ENCODE results near the gene STEAP2. TPM values are rescaled to one million over a fixed set of nuclear protein-coding genes. Genes with fewer than 3 reads are reported as not detected.
A peak's percentile ranks its signal among the peaks of the same experiment; 100 is the strongest.

STEAP2 gene
- polyA plus RNA-seq, 3 donors: not detected

- no peak for DNase-seq
- no peak overlapping the region for H3K4me2 ChIP-seq (replicated peaks; ENCODE audit: extremely low read depth, low read length, poor library complexity, severe bottlenecking)
- TF ChIP-seq CTCF (IDR thresholded peaks at IDR 0.05): no peak
- H3K9ac ChIP-seq (ENCODE audit: insufficient read depth, low read length, poor library complexity, severe bottlenecking): no peak overlapping the region
- intact Hi-C loops (cut with micrococcal nuclease): no loop called here
- no peaks in the 10 kb centered on the region for H4K20me1 ChIP-seq (ENCODE audit: insufficient read depth, low read length)
- no peaks in the 10 kb centered on the region for H3K27me3 ChIP-seq (ENCODE audit: control insufficient read depth in 2 of 2, insufficient read depth in 2 of 2, low read length in 2 of 2)
- peaks cover 14 to 16% of the 10 kb centered on the region in 2 donors for H3K9me3 ChIP-seq (replicated peaks in 1 of 2; ENCODE audit: control insufficient read depth in 1 of 2, insufficient read depth in 1 of 2, low read length in 2 of 2)
- Mint-ChIP-seq H3K4me1 (no peaks in the 10 kb centered on the region), H3K27me3 (ENCODE audit: low read depth in 3 of 3) (no peaks in the 10 kb centered on the region), H3K36me3 (no peaks in the 10 kb centered on the region), H3K9me3 (peaks cover 3 to 24% (median 13%) of the 10 kb centered on the region in 7 donors), H3K27ac (no peak overlapping the region), H3K4me3 (no peak overlapping the region)
- H3K27ac ChIP-seq (ENCODE audit: low read depth in 1 of 2, low read length in 2 of 2): no peak overlapping the region
- H2AFZ ChIP-seq (ENCODE audit: insufficient read depth, low read depth, low read length, poor library complexity, severe bottlenecking): no peak overlapping the region
- no peak overlapping the region for H3K4me3 ChIP-seq (replicated peaks in 1 of 3; ENCODE audit: low read depth in 2 of 3, low read length in 3 of 3)
- no peaks in the 10 kb centered on the region for H3K36me3 ChIP-seq (replicated peaks in 1 of 2; ENCODE audit: control insufficient read depth in 1 of 2, insufficient read depth in 2 of 2, low read length in 2 of 2)
- H3K4me1 ChIP-seq (ENCODE audit: control insufficient read depth in 1 of 2, insufficient read depth in 2 of 2, low read length in 2 of 2): no peaks in the 10 kb centered on the region
- H3K79me2 ChIP-seq (ENCODE audit: insufficient read depth, low read length): no peaks in the 10 kb centered on the region
These were observed 20.5 kb upstream of the STEAP2 start for GRCh38 chr7:90190995-90191394.

- Histone ChIP-seq H3K4me1 (ENCODE audit: control insufficient read depth in 1 of 2, insufficient read depth in 2 of 2, low read length in 2 of 2) (no peaks in the 10 kb centered on the region), H4K20me1 (ENCODE audit: insufficient read depth, low read length) (no peaks in the 10 kb centered on the region), H3K9me3 (replicated peaks in 1 of 2; ENCODE audit: control insufficient read depth in 1 of 2, insufficient read depth in 1 of 2, low read length in 2 of 2) (peaks cover 14 to 16% of the 10 kb centered on the region in 2 donors), H3K79me2 (ENCODE audit: insufficient read depth, low read length) (no peaks in the 10 kb centered on the region), H3K27ac (ENCODE audit: low read depth in 1 of 2, low read length in 2 of 2) (no peak overlapping the region), H3K4me2 (replicated peaks; ENCODE audit: extremely low read depth, low read length, poor library complexity, severe bottlenecking) (no peak overlapping the region), H3K9ac (ENCODE audit: insufficient read depth, low read length, poor library complexity, severe bottlenecking) (no peak overlapping the region), H3K36me3 (replicated peaks in 1 of 2; ENCODE audit: control insufficient read depth in 1 of 2, insufficient read depth in 2 of 2, low read length in 2 of 2) (no peaks in the 10 kb centered on the region), H2AFZ (ENCODE audit: insufficient read depth, low read depth, low read length, poor library complexity, severe bottlenecking) (no peak overlapping the region), H3K4me3 (replicated peaks in 1 of 3; ENCODE audit: low read depth in 2 of 3, low read length in 3 of 3) (no peak overlapping the region), H3K27me3 (ENCODE audit: control insufficient read depth in 2 of 2, insufficient read depth in 2 of 2, low read length in 2 of 2) (no peaks in the 10 kb centered on the region)
- DNase-seq: no peak
- Mint-ChIP-seq H3K27ac (no peak overlapping the region), H3K4me3 (peak overlapping the region in 1 of 2 donors; percentile 3), H3K9me3 (peaks cover 3 to 24% (median 13%) of the 10 kb centered on the region in 7 donors), H3K27me3 (ENCODE audit: low read depth in 3 of 3) (no peaks in the 10 kb centered on the region), H3K4me1 (no peaks in the 10 kb centered on the region), H3K36me3 (no peaks in the 10 kb centered on the region)
- no CpG with 5 or more reads among the region's 1 CpG for WGBS (ENCODE audit: insufficient coverage)
- intact Hi-C loops (cut with micrococcal nuclease): no loop called here
- no peak for TF ChIP-seq CTCF (IDR thresholded peaks at IDR 0.05)
These were observed 19.9 kb upstream of the STEAP2 start for GRCh38 chr7:90191648-90192047.
